HG02938 (cell line): ENCODE measurements around the gene SHISA7.
"Not testable (repeated sequence)": the region's sequence is repeated elsewhere in the genome, so short reads cannot be mapped to it uniquely, and the experiment has no call there.

Source experiments
- ATAC-seq: cut with Tn5 transposase; IDR thresholded peaks from one replicate; pipeline ENCODE4 v1.9.1; 2021; ENCODE audit warnings: mild to moderate bottlenecking, moderate library complexity; ENCODE audit not compliant: unreplicated experiment

SHISA7 gene

DNA sequence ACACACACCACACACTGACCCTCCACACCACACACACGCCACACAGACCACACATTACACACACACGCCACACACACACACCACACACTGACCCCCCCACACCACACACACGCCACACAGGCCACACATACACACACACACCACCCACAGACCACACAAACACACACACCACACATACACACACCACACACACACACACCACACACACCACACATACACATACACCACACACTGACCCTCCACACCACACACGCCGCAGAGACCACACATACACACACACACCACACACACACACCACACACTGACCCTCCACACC lies 5.0 kb upstream of the SHISA7 start:
- ATAC-seq: not testable (repeated sequence)

DNA sequence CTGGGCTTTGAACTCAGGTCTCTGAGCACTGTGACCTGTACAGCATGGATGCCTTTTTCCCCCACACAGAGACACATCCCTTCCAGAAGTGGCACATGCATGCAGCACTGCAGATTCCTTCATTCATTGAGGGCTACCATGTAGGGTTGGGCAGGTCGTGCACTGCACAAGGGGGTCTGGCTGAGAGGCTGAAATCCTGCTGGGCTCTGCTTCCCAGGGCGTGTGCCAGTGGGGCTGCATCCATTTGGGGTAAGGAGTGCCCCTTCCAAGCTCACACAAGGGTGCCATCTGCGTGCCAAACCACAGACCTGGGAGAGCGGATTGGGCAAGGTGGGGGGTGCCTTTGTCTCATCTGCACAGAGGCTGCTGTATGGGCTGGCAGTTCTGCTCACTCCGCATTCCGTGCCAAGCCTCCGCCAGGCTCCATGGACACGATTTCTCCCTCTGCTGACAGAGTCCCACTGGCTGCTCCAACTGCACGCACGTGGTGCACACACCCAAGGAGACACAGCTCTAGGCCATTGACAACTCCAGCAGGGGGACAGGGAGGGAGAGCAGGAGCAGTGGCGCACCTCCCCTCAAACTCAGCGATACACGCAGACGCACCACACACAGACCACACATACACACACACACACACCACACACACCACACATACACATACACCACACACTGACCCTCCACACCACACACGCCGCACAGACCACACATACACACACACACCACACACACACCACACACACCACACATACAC lies 4.5 kb upstream of the SHISA7 start:
- ATAC-seq: no peak

DNA sequence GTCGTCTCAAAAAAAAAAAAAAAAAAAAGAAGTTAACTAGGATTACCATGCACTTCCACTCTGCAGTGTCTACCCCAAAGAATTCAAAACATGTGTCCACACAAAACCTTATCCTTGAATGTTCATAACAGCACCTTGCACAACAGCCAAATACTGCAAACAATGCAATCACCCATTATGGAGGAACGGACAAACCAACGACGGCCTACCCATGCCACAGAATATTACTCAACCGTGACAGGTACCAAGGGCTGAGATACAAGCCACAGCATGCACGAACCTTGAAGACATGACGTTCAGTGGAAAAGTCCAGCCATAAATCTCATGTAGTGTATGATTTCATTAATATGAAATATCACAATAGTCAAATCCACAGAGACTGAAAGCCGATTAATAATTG lies 3.0 kb upstream of the SHISA7 start:
- no peak for ATAC-seq

DNA sequence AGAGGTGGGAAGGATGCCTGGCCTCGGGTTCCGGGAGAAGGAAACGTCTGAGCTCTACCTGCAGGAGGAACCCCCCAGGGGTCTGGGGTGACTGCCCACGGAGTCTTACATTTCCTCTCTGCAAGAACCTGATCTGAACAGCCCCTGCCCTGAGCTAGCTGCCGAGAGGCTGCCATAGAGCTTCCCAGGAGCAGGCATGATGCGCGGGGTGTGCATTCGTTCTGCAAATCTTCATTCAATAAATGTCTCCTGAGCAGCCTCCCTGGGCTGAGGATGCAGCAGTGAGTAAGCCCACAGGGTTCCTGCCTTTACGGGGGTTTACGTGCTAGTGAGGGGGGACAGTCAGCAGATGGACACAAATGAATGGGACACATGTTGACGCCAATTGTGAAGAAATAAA lies 1.5 kb upstream of the SHISA7 start:
- no peak for ATAC-seq

DNA sequence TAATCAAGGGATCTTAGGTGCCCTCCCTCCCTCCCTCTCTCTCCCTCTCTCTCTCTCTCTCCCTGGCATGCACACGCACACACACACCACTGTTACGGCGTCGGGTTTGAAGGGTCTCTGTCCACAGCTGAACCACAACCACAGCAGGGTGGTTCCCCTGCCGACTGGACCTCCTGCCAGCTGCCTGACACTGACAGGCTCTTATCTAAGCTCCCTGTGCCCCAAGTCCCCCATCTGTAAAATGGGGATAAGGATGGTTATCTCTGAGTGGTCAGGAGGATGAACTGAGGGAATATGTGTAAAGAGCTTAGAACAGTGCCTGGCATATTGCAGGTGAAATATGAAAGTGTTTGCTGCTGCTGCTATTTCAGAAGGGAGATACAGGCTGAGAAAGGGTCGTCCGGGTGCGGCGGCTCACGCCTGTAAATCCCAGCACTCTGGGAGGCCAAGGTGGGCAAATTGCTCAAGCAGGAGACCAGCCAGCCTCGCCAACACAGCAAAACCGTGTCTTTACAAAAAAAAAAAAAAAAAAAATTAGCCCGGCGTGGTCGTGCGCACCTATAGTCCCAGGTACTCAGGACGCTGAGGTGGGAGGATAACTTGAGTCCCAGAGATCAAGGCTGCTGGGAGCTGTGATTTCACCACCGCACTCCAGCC lies 852 bp upstream of the SHISA7 start:
- ATAC-seq: no peak

DNA sequence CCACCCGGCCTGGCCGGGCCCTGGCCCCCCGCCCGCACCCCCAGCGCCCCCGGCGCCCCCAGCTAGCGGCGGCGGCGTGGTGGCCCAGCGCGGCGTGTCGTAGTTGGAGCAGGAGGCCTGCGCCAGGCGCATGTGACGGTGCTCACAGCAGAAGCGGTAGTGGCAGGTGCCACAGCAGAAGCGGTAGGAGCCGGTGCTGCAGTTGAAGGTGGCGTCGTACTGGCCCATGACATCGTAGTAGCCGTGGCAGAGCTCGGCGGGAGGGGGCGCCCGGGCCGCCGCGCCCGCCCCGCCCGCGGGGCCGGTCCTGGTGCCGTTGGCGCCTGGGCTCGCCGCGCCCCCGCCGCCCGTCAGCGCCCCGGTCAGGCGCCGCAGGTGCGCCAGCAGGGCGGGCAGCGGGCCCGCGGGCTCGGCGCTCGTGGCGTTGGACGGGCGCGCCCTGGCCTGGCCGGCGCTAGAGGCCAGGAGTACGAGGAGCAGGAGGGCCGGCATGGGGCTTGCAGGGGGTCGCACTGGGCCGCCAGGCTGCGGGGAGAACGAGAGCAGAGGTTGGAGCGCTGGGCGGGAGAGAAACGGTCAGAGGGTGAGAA lies 633 bp downstream of the SHISA7 start:
- ATAC-seq: no peak

DNA sequence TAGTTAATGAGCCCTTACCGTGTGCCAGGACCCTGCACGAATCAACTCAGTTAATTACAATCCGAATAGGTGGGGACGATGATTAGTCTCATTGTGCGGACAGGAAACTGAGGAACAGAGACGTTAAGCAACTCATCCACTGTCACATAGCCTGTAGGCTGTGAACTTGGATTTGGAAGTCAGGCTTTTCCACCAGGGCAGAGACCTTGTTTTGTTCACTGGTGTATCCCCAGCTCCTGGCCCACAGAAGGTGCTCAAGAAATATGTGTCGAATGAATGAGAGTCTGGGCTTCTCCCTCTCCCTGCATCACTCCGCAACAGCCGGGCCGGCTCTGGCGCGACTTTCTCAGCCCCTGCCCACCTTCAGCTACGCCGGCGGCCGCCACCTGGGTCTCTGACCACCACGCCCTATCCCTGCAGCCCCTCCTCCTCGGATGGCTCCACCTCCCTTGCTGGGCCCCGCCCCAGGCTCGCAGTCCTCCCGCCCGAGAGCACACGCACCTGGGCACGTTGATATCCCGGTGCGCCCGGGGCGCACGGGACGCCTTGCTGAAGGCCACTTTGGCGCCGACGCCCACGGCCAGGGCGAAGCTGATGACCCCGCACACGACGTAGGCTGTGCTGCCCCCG lies 1.3 kb downstream of the SHISA7 start:
- no peak for ATAC-seq

DNA sequence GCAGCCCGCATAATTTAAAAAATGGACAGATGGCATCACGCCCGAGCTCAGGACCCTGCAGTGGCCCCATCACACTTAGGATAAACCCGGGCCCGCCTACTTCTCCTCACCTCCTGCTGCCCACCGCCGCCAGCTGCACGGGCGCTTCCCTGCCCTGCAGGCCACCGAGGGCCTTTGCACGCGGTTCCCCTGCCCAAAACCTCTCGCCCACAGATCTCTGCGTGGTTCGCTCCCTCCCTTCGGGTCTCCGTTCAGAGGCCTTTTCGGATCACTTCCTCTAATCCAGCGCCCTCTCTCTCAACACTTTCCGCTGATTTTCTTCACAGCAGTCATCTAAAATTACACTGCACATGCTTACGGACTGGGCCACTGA lies 1.8 kb downstream of the SHISA7 start:
- ATAC-seq: no peak

DNA sequence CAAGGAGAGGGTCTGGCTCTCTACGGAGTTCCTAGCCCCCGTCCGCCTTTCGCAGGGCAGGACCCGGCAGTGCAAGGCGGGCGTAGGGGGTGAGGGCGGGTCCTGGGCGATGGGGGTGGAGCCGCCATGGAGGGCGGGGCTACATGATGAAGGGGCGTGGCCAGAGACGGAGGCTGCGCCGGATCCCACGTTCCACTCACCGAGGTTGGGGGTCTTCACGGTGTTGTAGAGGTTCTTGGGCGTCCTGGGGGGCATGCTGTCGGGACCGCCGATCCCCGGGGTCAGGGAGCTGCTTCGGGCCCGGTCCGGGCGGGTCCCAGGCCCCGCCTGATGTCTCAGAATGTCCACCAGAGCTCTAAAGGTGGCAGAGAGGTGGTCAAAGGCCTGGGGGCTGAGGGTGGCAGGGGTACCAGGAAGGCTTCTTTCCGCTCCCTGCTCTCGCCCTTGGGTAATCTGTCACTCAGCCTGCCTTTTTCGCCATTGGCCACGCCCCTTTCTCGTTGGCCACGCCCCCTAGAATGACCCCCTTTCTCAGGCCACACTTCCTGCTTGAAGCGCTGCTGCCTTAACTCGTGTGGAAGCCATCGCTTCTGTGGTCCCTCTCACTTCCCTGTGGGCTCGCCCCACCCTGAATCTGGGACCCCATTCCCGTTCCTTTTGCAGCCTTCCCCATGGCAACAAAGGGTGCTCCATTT lies 2.5 kb downstream of the SHISA7 start:
- ATAC-seq: no peak

DNA sequence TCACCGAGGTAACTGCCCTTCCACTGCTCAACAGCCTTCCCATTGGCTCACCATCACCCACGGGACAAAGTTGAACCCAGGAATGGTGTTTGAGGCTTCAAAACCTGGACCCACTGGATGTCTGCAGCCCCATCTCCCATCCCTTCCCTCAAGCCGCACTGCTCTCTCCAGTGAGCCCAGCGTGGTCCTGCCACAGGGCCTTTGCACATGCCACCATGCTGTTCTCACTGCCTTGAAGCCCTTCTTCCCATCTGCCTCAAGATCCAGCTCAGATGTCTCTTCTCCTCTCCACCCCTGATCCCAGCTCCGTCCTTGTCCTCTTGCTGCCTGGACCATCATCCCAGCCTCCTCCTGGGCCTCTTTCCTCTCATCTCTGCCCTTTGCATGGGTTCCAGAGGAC lies 4.0 kb downstream of the SHISA7 start:
- no peak for ATAC-seq

DNA sequence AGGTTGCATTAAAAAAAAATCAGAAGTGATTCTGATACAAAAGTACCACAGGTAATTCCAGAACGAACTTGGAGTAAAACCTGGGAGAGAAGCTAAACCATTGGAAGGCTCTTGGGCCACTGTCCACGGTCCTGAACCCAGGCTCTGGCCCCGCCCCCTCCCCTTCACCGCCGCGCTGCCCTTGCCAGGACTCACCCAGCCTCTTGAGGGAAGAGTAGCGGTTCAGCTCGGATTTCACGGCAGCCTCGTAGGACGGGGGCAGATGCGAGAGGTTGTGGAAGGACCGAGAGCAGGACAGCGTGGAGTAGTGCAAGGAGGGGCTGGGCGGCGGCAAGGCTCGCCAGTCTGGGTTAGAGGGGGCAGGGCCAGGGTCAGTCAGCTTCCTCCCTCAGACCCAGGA lies 5.7 kb downstream of the SHISA7 start:
- ATAC-seq: no peak

DNA sequence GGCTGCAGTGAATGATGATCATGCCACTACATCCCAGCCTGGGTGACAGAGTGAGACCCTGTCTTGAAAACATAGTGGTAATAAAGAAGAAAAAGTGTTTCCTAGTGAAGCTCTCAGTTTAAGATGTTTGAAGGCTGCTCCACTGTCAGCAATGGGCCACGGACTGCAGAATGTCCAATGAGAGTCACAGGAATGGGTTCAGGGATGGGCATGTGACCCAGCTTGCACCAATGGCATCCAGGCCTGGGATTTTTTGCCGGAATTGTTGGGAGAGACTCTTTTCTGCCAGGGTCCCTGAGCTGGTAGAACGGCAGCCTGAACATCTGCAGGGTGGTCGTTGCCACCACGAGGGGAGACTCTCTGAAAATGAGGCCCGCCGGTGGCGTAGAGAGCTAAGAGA lies 6.3 kb downstream of the SHISA7 start:
- no peak for ATAC-seq

DNA sequence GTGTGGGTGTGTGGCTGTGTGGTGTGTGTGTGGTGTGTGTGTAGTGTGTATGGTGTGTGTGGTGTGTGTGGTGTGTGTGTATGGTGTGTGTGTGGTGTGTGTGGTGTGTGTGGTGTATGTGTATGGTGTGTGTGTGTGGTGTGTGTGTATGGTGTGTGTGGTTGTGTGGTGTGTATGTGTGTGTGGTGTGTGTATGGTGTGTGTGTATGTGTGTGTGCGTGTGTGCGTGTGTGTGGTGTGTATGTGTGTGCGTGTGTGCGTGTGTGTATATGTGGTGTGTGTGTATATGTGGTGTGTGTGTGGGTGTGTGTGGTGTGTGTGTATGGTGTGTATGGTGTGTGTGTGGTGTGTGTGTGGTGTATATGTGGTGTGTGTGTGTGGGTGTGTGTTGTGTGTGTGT lies 8.1 kb downstream of the SHISA7 start:
- ATAC-seq: no peak

DNA sequence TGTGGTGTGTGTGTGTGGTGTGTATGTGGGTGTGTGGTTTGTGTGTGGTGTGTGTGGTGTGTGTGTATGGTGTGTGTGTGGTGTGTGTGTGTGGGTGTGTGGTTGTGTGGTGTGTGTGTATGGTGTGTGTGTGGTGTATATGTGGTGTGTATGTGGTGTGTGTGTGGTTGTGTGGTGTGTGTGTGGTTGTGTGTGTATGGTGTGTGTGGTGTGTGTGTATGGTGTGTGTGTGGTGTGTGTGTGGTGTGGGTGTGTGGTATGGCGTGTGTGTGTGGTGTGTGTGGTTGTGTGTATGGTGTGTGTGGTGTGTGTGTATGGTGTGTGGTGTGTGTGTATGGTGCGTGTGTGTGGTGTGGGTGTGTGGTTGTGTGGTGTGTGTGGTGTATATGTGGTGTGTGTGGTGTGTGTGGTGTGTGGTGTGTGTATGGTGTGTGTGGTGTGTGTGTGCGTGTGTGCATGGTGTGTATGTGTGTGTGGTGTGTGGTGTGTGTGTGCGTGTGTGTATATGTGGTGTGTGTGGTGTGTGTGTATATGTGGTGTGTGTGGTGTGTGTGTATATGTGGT lies 8.7 kb downstream of the SHISA7 start:
- ATAC-seq: no peak

DNA sequence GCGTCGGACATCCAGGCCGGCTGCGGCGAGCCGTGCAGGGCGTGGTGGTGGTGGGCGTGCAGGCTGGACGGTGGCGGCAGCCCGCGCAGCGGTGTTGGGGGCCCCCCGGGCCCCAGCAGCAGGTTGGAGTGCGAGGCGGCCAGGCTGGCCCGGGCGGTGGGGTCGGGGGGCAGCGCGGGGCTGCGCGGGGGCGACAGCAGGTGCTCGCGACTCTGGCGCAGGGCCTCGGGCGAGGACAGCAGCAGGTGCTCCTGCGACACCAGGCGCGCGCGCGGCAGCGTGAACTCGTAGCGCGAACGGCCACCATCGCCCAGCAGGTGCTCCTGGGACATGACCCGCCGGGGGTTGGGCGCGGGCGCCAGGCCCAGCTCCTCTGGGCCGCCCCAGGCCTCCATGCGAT lies 9.8 kb downstream of the SHISA7 start:
- no peak for ATAC-seq

DNA sequence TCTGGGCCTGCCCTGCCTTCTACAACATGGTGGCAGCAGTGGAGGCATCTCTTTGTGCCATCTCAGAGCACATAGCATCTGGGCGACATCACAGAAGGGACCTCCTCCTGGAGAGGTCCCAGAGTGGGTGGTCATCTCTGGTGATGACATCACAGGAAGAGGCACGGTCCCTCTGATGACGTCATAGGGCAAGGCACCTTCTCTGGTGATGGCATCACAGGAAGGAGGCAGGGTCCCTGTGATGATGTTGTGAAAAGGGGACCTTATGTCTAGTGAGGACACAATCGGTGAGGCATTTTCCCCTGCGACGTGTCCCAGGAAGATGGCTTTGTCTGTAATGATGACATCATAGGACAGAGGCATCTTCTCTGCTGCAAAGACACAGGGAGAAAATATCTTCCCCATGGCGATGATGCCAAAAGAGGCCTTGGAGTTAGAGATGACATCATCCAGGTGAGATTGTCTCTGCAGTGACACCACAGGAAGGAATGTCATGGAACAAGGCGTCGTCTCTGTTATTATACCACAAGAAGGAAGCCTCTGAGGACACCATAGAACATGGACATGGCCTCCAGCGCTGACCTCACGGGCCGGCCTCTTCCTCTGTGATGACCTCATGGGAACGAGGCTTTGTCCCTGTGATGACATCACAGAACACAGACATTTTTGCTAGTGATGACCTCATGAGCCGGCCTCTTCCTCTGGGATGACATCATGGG lies 10.7 kb downstream of the SHISA7 start:
- no peak for ATAC-seq

DNA sequence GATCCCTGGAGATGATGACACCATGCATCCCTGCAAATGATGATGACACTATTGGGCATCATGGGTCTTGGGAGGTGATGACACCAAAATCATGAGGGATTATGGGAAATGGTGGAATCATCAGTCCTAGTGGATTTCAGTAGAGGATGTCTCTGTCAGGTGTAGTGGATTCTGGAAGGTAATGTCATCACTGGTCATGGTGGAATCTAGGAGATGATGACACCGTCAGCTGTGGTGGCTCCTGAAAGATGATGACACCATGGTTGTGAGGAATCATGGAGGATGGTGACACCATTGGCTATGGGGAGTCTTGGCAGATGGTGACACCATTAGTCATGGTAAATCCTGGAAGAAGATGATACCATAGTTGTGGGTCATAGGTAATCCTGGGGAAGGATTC lies 11.9 kb downstream of the SHISA7 start:
- no peak for ATAC-seq

DNA sequence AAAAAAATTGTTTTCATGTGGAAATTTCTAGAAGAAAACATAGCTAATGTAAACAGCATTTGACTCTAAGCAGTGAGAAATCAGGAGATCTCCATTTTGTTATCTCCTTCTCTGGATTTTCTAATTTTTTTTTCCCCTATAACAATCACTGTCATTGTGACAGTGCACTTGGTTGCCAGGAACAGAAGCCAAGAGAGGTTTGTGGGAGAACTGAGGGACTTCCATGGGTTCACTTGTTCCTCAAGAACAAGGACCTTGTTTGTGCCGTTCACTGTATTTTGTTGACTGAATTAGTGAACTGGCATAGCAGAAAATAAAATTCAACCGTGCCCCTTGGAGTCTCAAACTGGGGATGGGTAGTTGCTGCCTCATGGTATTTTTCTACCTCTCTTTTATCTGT lies 17.1 kb downstream of the SHISA7 start:
- no peak for ATAC-seq

DNA sequence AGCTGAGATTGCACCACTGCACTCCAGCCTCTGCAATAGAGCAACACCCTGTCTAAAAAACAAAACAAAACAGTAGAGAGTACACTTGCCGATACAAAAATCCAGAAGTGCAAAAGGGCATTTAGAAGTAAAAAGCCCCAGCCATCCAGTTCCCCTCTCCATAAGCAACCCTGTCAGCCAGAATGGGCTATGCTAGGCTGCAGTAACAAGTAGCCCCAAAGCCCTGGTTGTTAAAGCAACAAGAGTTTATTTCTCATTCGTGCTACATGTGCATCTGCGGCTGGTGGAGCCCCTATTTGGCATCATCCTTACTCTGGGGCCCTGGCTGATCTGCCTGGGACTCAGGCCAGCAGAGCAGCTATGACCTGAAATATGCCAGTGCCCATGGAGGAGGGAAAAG lies 18.6 kb downstream of the SHISA7 start:
- ATAC-seq: no peak

DNA sequence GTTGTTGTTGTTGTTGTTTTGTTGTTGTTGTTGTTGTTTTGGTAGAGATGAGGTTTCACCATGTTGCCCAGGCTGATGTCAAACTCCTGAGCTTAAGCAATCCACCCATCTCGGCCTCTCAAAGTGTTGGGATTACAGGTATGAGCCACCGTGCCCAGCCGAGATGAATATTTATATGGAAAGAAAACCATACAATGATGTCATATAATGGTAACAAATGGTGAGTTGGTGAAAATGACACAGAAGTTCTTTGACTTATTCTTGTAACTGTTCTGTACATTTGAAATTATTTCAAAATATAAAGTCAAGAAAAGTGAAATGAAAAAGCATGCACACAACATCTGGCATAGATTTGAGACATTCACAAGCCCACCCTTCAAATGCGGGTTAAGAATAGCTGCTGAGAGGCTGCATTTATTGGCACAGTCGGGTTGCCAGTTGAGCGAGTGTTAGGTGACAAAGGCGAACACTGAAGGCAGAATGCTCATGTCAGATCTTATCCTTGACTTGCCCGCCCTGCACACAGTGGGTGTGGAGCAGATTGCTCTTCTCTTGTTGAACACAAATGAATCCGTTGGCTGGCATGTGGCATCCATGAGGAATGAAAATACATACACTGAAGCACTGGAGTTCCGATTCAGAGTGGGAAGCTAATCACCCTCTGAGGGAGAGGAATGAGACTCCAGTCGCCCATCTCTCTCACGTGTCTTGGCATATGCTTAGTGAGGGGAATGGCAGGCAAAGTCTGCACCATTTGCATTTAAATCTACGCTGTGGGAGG lies 19.7 kb downstream of the SHISA7 start:
- no peak for ATAC-seq
